Liver (tissue), 9 donors: ENCODE results near the gene TNFRSF8. TPM values are rescaled to one million over a fixed set of nuclear protein-coding genes. Genes with fewer than 3 reads are reported as not detected.

Experiments used
- DNase-seq: peaks from one replicate; pipeline ENCODE4 v3.0.0-alpha.2; 2017; ENCODE audit warnings: low spot score
- H3K27ac ChIP-seq, 2 donors: one replicate each; pipeline ENCODE4 v1.7.0; 2013; ENCODE audit warnings: inconsistent platforms in 2 of 2, low read length in 2 of 2, control low read depth in 1 of 2, low read depth in 1 of 2, mild to moderate bottlenecking in 1 of 2
- H3K27me3 ChIP-seq, 4 donors: one replicate each; pipeline versions ENCODE4 v1.6.1 to v1.7.0; 2013; ENCODE audit warnings: low read length in 3 of 4, inconsistent platforms in 1 of 4, mild to moderate bottlenecking in 1 of 4, moderate library complexity in 1 of 4; ENCODE audit not compliant: control insufficient read depth in 4 of 4, insufficient read depth in 4 of 4
- H3K36me3 ChIP-seq, 4 donors: one replicate each; pipeline versions ENCODE4 v1.6.1 to v1.7.0; 2013; ENCODE audit warnings: low read length in 3 of 4, mild to moderate bottlenecking in 3 of 4, low read depth in 1 of 4, moderate library complexity in 1 of 4; ENCODE audit not compliant: control insufficient read depth in 4 of 4, insufficient read depth in 3 of 4
- H3K4me1 ChIP-seq, 4 donors: one replicate each; pipeline versions ENCODE4 v1.6.1 to v1.7.0; 2013; ENCODE audit warnings: low read length in 3 of 4, mild to moderate bottlenecking in 3 of 4, moderate library complexity in 1 of 4; ENCODE audit not compliant: control insufficient read depth in 4 of 4, insufficient read depth in 4 of 4
- H3K4me3 ChIP-seq, 3 donors: one replicate each; pipeline versions ENCODE4 v1.6.1 to v1.7.0; 2013; ENCODE audit warnings: low read length in 3 of 3, control low read depth in 1 of 3, low read depth in 1 of 3, mild to moderate bottlenecking in 1 of 3
- H3K9ac ChIP-seq, 2 donors: one replicate each; pipeline ENCODE4 v1.7.0; 2013; ENCODE audit warnings: low read length in 2 of 2, mild to moderate bottlenecking in 2 of 2, moderate library complexity in 2 of 2, control low read depth in 1 of 2, low read depth in 1 of 2
- H3K9me3 ChIP-seq, 4 donors: one replicate each; pipeline versions ENCODE4 v1.6.1 to v1.7.0; 2013; ENCODE audit warnings: low read length in 3 of 4; ENCODE audit not compliant: control insufficient read depth in 4 of 4
- ATF3 ChIP-seq: IDR thresholded peaks from 2 replicates; pipeline ENCODE4 v1.6.1; 2016; ENCODE audit warnings: antibody characterized with exemption
- CTCF ChIP-seq: fragments of 150-350 bp; IDR thresholded peaks from 2 replicates; pipeline ENCODE4 v1.5.1; 2017; ENCODE audit warnings: improper control_type of control experiment, low read depth, low read length; ENCODE audit not compliant: missing input control
- EGR1 ChIP-seq, 2 donors: IDR thresholded peaks; 2 replicates each; pipeline ENCODE4 v1.6.1; 2016 to 2018; ENCODE audit warnings: antibody characterized with exemption in 2 of 2, low read depth in 2 of 2
- FOXA1 ChIP-seq: IDR thresholded peaks from 2 replicates; pipeline ENCODE4 v1.6.1; 2016; ENCODE audit warnings: antibody characterized with exemption
- FOXA2 ChIP-seq: IDR thresholded peaks from 2 replicates; pipeline ENCODE4 v1.6.1; 2016; ENCODE audit warnings: antibody characterized with exemption
- GABPA ChIP-seq, 2 donors: IDR thresholded peaks in 1 of 2; conservative IDR thresholded peaks in 1 of 2; 2 replicates each; pipeline ENCODE4 v1.6.1; 2016; ENCODE audit warnings: antibody characterized with exemption in 2 of 2, mild to moderate bottlenecking in 1 of 2, moderate library complexity in 1 of 2
- HNF4A ChIP-seq, 2 donors: conservative IDR thresholded peaks; 2 replicates each; pipeline ENCODE4 v1.6.1; 2016; ENCODE audit warnings: antibody characterized with exemption in 2 of 2, mild to moderate bottlenecking in 2 of 2
- HNF4G ChIP-seq: IDR thresholded peaks from 2 replicates; pipeline ENCODE4 v1.6.1; 2016; ENCODE audit warnings: antibody characterized with exemption
- JUND ChIP-seq, 2 donors: IDR thresholded peaks; 2 replicates each; pipeline ENCODE4 v1.6.1; 2016; ENCODE audit warnings: antibody characterized with exemption in 2 of 2
- MAX ChIP-seq: IDR thresholded peaks from 2 replicates; pipeline ENCODE4 v1.6.1; 2016; ENCODE audit warnings: antibody characterized with exemption
- NR2F2 ChIP-seq: IDR thresholded peaks from 2 replicates; pipeline ENCODE4 v1.6.1; 2016; ENCODE audit warnings: antibody characterized with exemption
- RAD21 ChIP-seq, 2 donors: IDR thresholded peaks; 2 replicates each; pipeline ENCODE4 v1.6.1; 2016; ENCODE audit warnings: antibody characterized with exemption in 2 of 2, mild to moderate bottlenecking in 2 of 2
- REST ChIP-seq: IDR thresholded peaks from 2 replicates; pipeline ENCODE4 v1.6.1; 2016; ENCODE audit warnings: antibody characterized with exemption, mild to moderate bottlenecking
- RXRA ChIP-seq, 2 donors: IDR thresholded peaks; 2 replicates each; pipeline ENCODE4 v1.6.1; 2017 to 2018; ENCODE audit warnings: antibody characterized with exemption in 2 of 2, mild to moderate bottlenecking in 1 of 2
- SP1 ChIP-seq: IDR thresholded peaks from 2 replicates; pipeline ENCODE4 v1.6.1; 2018; ENCODE audit warnings: antibody characterized with exemption, mild to moderate bottlenecking
- TAF1 ChIP-seq: conservative IDR thresholded peaks from 2 replicates; pipeline ENCODE4 v1.6.1; 2016; ENCODE audit warnings: antibody characterized with exemption, mild to moderate bottlenecking
- YY1 ChIP-seq: IDR thresholded peaks from 2 replicates; pipeline ENCODE4 v1.6.1; 2016; ENCODE audit warnings: antibody characterized with exemption, mild to moderate bottlenecking
- ZBTB33 ChIP-seq: IDR thresholded peaks from 2 replicates; pipeline ENCODE4 v1.6.1; 2016; ENCODE audit warnings: antibody characterized with exemption
- WGBS: extraction: QIAGEN DNeasy Blood & Tissue Kit; methylation state at CpG from one replicate; pipeline ENCODE4 v1.1.7; 2013; 5-methylcytosine and 5-hydroxymethylcytosine counted together
- polyA plus RNA-seq, 2 donors: library from polyadenylated mRNA; stranded (reverse) in 1 of 2; unstranded in 1 of 2; fragments of 200-250 nt in 1 of 2; fragments of >200 nt in 1 of 2; fragmentation: Nextera tagmentation in 1 of 2; extraction: Ambion mirVana in 1 of 2; gene quantifications; one replicate each; pipeline versions ENCODE4 v1.2.1 to v1.2.3, GENCODE V29; 2013 to 2015
- total RNA-seq, 2 donors: library from RNA; depleted of rRNA; stranded (reverse); fragments of >200 nt; gene quantifications; one replicate each; pipeline ENCODE4 v1.2.3, GENCODE V29; 2014
- donor health status: healthy.
- donor health status: healthy.
- donor health status: healthy.
- donor health status: healthy.
- donor health status: healthy.

The TNFRSF8 gene
- total and polyA plus RNA-seq, 4 donors: 0.08 to 0.19 (median 0.12) TPM

GRCh38 chr1:12180315-12180714, 117.2 kb downstream of the TNFRSF8 start:
- Histone ChIP-seq H3K4me1 (peaks cover 20 to 61% (median 38%) of the 10 kb centered on the region in 4 donors), H3K27me3 (no peaks in the 10 kb centered on the region), H3K9me3 (no peaks in the 10 kb centered on the region), H3K36me3 (no peaks in the 10 kb centered on the region), H3K9ac (peak overlapping the region in 1 of 2 donors; percentile 15), H3K4me3 (no peak overlapping the region), H3K27ac (peak overlapping the region; percentile 64 to 87)
- no peak for DNase-seq
- TF ChIP-seq RAD21 (IDR thresholded peaks at IDR 0.05): peak; percentile 29 to 38
- TF ChIP-seq HNF4A (conservative IDR thresholded peaks at IDR 0.05): peak; percentile 65 to 85
- TF ChIP-seq SP1: peak; percentile 59
- TF ChIP-seq REST: peak; percentile 88
- TF ChIP-seq HNF4G: no peak
- TF ChIP-seq GABPA (IDR thresholded peaks at IDR 0.05 in 1 of 2, conservative IDR thresholded peaks at IDR 0.05 in 1 of 2): no peak
- peak; percentile 78 for TF ChIP-seq NR2F2
- TF ChIP-seq FOXA2: no peak
- peak; percentile 72 for TF ChIP-seq MAX
- TF ChIP-seq EGR1 (IDR thresholded peaks at IDR 0.05; ENCODE audit: low read depth in 2 of 2): peak in 1 of 2 donors; percentile 59
- no peak for TF ChIP-seq TAF1
- peak; percentile 56 to 74 for TF ChIP-seq JUND (IDR thresholded peaks at IDR 0.05)
- peak; percentile 66 for TF ChIP-seq ZBTB33
- TF ChIP-seq FOXA1: peak; percentile 8
- peak; percentile 80 for TF ChIP-seq ATF3
- TF ChIP-seq RXRA (IDR thresholded peaks at IDR 0.05): peak; percentile 73 to 95
- TF ChIP-seq YY1: peak; percentile 90
- TF ChIP-seq CTCF: no peak
- WGBS: 40% methylated on average over 10 of the region's 10 CpGs
